Vagina (tissue), 2 donors: ENCODE data around the gene GPR85. TPM values are rescaled to one million over a fixed set of nuclear protein-coding genes. Genes with fewer than 3 reads are reported as not detected.

Experiments used
- DNase-seq, 2 donors: peaks; one replicate each; pipeline ENCODE4 v3.0.0-alpha.2; 2017; ENCODE audit errors: extremely low spot score in 2 of 2
- H3K27ac ChIP-seq: fragments of 200-600 bp; sonication (generic); one replicate; pipeline ENCODE4 v1.5.1; 2019
- H3K27me3 ChIP-seq: fragments of 200-600 bp; sonication (generic); one replicate; pipeline ENCODE4 v1.5.1; 2019
- H3K36me3 ChIP-seq, 2 donors: fragments of 200-600 bp; sonication (generic); one replicate each; pipeline ENCODE4 v1.5.1; 2017 to 2019
- H3K4me1 ChIP-seq: fragments of 200-600 bp; sonication (generic); one replicate; pipeline ENCODE4 v1.5.1; 2019
- H3K4me3 ChIP-seq, 2 donors: fragments of 200-600 bp; sonication (generic); 1 replicate in 1 of 2; 2 replicates in 1 of 2; pipeline ENCODE4 v1.5.1; 2016 to 2019
- H3K9me3 ChIP-seq: fragments of 200-600 bp; sonication (generic); one replicate; pipeline ENCODE4 v1.5.1; 2019
- CTCF ChIP-seq, 3 experiments: fragments of 450-650 bp in 2 of 3; fragments of 200-600 bp in 1 of 3; sonication (generic) in 1 of 3; IDR thresholded peaks; one replicate each; pipeline ENCODE4 v1.5.1; 2017 to 2019; ENCODE audit warnings: antibody characterized with exemption in 3 of 3, mild to moderate bottlenecking in 2 of 3, moderate library complexity in 2 of 3
- POLR2A ChIP-seq, 2 donors: fragments of 450-650 bp; IDR thresholded peaks; one replicate each; pipeline ENCODE4 v1.6.1; 2017; ENCODE audit warnings: antibody characterized with exemption in 2 of 2, mild to moderate bottlenecking in 2 of 2, moderate library complexity in 2 of 2
- POLR2AphosphoS5 ChIP-seq, 2 donors: sonication (generic); formaldehyde crosslinking; IDR thresholded peaks; one replicate each; pipeline ENCODE4 v1.9.0; 2017; ENCODE audit warnings: antibody characterized with exemption in 2 of 2, mild to moderate bottlenecking in 2 of 2, low read depth in 1 of 2; ENCODE audit not compliant: insufficient read depth in 1 of 2
- intact Hi-C: fragments of 100-400 bp; cut with DNase I; formaldehyde crosslinking; loops from one replicate; pipeline ENCODE4 v1.15.1; 2023
- total RNA-seq: library from RNA; depleted of rRNA; stranded (reverse); fragments of >200 nt; gene quantifications from one replicate; pipeline ENCODE4 v1.2.3, GENCODE V29; 2016

The GPR85 gene
- total RNA-seq, 1 donor from 2014 or later = not detected

DNA sequence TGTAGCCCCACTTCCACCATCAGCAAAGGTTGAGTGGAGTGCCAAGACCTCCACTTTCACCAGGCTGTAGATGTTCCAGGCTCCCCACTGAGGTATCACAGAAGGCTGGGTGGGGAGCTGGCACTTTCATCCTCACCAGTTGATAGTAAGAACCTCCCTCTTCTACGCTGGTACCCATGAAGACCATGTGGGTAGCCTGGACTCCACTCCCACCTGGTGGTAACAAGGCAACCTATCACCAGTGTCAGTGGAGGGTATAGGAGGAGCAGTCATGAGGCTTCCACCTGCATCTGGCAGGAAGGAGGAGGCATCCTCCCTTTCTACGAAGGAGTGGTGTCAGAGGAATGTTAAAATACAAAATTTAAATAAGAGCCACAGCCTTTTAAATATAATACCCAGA lies 27.3 kb upstream of the GPR85 start:
- no peak for DNase-seq
- peaks cover 8% of the 10 kb centered on the region for H3K4me1 ChIP-seq
- H3K4me3 ChIP-seq = no peak overlapping the region
- H3K27me3 ChIP-seq = no peaks in the 10 kb centered on the region
- no peaks in the 10 kb centered on the region for H3K9me3 ChIP-seq
- no peaks in the 10 kb centered on the region for H3K36me3 ChIP-seq
- H3K27ac ChIP-seq = no peak overlapping the region
- TF ChIP-seq POLR2A (IDR thresholded peaks at IDR 0.05) (no peak), CTCF (IDR thresholded peaks at IDR 0.05) (no peak), POLR2AphosphoS5 (IDR thresholded peaks at IDR 0.05; ENCODE audit: insufficient read depth in 1 of 2, low read depth in 1 of 2) (no peak)
- intact Hi-C loops = loop anchor here (10.0 kb wide), 1 partner anchor 179 kb away; a partner anchor contains a TSS

DNA sequence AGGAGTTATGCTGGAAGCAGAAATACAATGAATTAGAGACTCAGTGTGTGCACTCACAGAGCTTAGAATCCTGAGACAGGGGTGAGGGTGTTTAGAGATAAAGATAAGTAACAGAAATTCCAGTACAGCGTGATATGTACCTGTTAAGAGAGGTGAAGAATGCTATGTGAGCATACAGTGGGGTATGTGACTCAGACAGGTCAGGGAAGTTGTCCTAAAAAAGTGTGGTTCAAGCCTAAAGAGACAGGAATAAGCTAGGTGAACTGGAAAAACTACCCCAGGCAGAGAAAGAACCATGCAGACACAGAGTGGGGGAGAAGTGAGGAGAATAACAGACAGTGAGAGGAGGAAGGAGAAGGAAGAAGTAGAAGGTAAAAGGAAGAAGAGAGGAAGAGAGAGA lies 23.1 kb upstream of the GPR85 start:
- Histone ChIP-seq H3K9me3 (no peaks in the 10 kb centered on the region), H3K27me3 (no peaks in the 10 kb centered on the region), H3K4me1 (no peaks in the 10 kb centered on the region), H3K4me3 (no peak overlapping the region), H3K36me3 (no peaks in the 10 kb centered on the region), H3K27ac (no peak overlapping the region)
- TF ChIP-seq CTCF (IDR thresholded peaks at IDR 0.05) = no peak
- no peak for TF ChIP-seq POLR2AphosphoS5 (IDR thresholded peaks at IDR 0.05; ENCODE audit: insufficient read depth in 1 of 2, low read depth in 1 of 2)
- TF ChIP-seq POLR2A (IDR thresholded peaks at IDR 0.05) = no peak
- intact Hi-C loops = loop anchor here (10.0 kb wide), 1 partner anchor 175 kb away; a partner anchor contains a TSS
- DNase-seq = no peak

DNA sequence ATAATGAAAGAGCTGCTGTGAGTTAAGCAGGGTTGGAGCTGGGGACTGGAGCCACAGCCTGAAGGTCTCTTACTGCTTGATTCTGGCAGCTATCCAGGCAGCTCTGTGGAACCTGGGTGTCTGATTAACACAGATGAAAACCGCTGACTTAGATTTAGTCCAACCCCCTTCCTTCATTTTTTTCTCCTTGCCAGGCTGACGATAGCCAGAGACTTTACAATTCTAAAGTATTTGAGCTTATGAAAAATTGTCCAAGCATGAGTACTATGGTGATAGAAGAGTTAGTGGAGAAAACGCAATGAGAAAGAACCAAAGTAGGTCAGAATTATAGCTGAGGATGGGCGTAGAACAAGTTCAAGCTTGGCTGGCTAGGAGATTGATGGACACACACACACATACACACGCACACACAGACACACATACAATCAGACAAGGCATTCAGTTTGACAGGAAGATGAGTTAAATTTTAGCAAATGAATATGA lies 13.5 kb upstream of the GPR85 start:
- Histone ChIP-seq H3K4me3 (no peak overlapping the region), H3K27ac (no peak overlapping the region), H3K4me1 (peaks cover 7% of the 10 kb centered on the region), H3K27me3 (no peaks in the 10 kb centered on the region), H3K36me3 (no peaks in the 10 kb centered on the region), H3K9me3 (no peaks in the 10 kb centered on the region)
- no peak for TF ChIP-seq POLR2A (IDR thresholded peaks at IDR 0.05)
- no peak for TF ChIP-seq CTCF (IDR thresholded peaks at IDR 0.05)
- no peak for TF ChIP-seq POLR2AphosphoS5 (IDR thresholded peaks at IDR 0.05; ENCODE audit: insufficient read depth in 1 of 2, low read depth in 1 of 2)
- no peak for DNase-seq
- intact Hi-C loops = no loop called here

DNA sequence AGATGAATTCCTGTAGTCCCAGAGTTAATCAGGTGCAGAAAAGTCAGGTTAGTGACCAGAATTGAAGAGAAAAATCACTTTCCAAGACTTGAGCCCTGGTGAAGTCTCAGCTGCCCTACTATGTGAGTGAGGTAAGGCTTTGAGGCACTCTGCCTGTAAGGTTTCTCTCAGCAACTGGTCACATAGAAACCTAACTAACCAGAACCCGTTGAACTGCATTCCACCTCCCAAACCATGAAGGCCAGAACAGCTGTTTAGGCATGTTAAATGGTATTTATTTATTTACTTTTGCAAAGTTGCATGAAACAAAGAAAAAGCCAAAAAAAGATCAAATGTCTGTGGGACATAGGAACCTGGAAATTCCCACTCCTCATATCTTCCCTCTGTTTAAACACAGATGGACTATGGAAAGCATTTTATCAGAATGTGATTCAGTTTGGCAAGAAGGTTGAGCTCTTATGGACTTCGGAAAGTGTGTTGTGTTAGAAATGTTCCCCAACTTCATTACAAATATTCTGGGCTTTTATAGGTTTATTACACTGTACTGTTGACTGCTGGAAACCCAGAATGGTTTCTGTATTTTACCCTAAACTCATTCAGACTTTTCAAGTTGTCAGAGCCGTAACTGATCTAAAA lies 12.8 kb upstream of the GPR85 start:
- Histone ChIP-seq H3K9me3 (no peaks in the 10 kb centered on the region), H3K27ac (no peak overlapping the region), H3K4me3 (no peak overlapping the region), H3K4me1 (peaks cover 7% of the 10 kb centered on the region), H3K36me3 (no peaks in the 10 kb centered on the region), H3K27me3 (no peaks in the 10 kb centered on the region)
- intact Hi-C loops = no loop called here
- DNase-seq = no peak
- TF ChIP-seq POLR2A (IDR thresholded peaks at IDR 0.05) = no peak
- no peak for TF ChIP-seq CTCF (IDR thresholded peaks at IDR 0.05)
- no peak for TF ChIP-seq POLR2AphosphoS5 (IDR thresholded peaks at IDR 0.05; ENCODE audit: insufficient read depth in 1 of 2, low read depth in 1 of 2)

GRCh38 chr7:113094517-113095249 lies 8.1 kb upstream of the GPR85 start:
- no peaks in the 10 kb centered on the region for H3K27me3 ChIP-seq
- no peak overlapping the region for H3K4me3 ChIP-seq
- H3K9me3 ChIP-seq = no peaks in the 10 kb centered on the region
- intact Hi-C loops = no loop called here
- H3K36me3 ChIP-seq = no peaks in the 10 kb centered on the region
- no peak overlapping the region for H3K27ac ChIP-seq
- no peak for TF ChIP-seq POLR2AphosphoS5 (IDR thresholded peaks at IDR 0.05; ENCODE audit: insufficient read depth in 1 of 2, low read depth in 1 of 2)
- TF ChIP-seq POLR2A (IDR thresholded peaks at IDR 0.05) = no peak
- no peak for TF ChIP-seq CTCF (IDR thresholded peaks at IDR 0.05)
- no peaks in the 10 kb centered on the region for H3K4me1 ChIP-seq
- DNase-seq = no peak
